Cardiac fibroblast (primary cell): ENCODE data around the gene ZNF429.
"Not testable (repeated sequence)": the region's sequence is repeated elsewhere in the genome, so short reads cannot be mapped to it uniquely, and the experiment has no call there.

Experiments used
- DNase-seq, 2 donors: peaks; one replicate each; pipeline versions ENCODE4 v3.0.0 to v3.0.0-alpha.2; 2010; ENCODE audit warnings: low read depth in 2 of 2
- H3K4me3 ChIP-seq, 2 donors: replicated peaks in 1 of 2; 1 replicate in 1 of 2; 2 replicates in 1 of 2; pipeline ENCODE4 v1.5.1; 2011; ENCODE audit warnings: low read depth in 2 of 2, low read length in 2 of 2, mild to moderate bottlenecking in 2 of 2, moderate library complexity in 1 of 2
- CTCF ChIP-seq: IDR thresholded peaks from one replicate; pipeline ENCODE4 v1.5.1; 2011; ENCODE audit warnings: low read depth, mild to moderate bottlenecking, low read length, inconsistent platforms

ZNF429 gene

GRCh38 chr19:21472507-21472906, 32.9 kb upstream of the ZNF429 start:
- no peak for TF ChIP-seq CTCF
- no peak for DNase-seq
- no peak overlapping the region for H3K4me3 ChIP-seq

GRCh38 chr19:21474671-21475181, 30.7 kb upstream of the ZNF429 start:
- TF ChIP-seq CTCF, result no peak
- peak; percentile 48 to 71 for DNase-seq
- peak overlapping the region; percentile 48 to 51 for H3K4me3 ChIP-seq

- H3K4me3 ChIP-seq, DNase-seq: not testable (repeated sequence)
These were observed 23.0 kb upstream of the ZNF429 start for GRCh38 chr19:21482361-21482760.

- peak overlapping the region in 1 of 2 donors; percentile 11 for H3K4me3 ChIP-seq
- DNase-seq, result peak; percentile 44 to 48
- TF ChIP-seq CTCF, result peak; percentile 55
These were observed 22.5 kb upstream of the ZNF429 start for GRCh38 chr19:21482863-21483276.

- peak; percentile 48 for TF ChIP-seq CTCF
- DNase-seq, result peak; percentile 19 to 22
- peak overlapping the region in 1 of 2 donors; percentile 11 for H3K4me3 ChIP-seq
These were observed 21.7 kb upstream of the ZNF429 start for GRCh38 chr19:21483589-21484170.

GRCh38 chr19:21484631-21485030, 20.8 kb upstream of the ZNF429 start:
- TF ChIP-seq CTCF, result no peak
- no peak for DNase-seq
- no peak overlapping the region for H3K4me3 ChIP-seq

- DNase-seq, result no peak
- no peak overlapping the region for H3K4me3 ChIP-seq
- no peak for TF ChIP-seq CTCF
These were observed 19.5 kb upstream of the ZNF429 start for GRCh38 chr19:21485926-21486325.
